Ishikawa (cell line): ENCODE measurements around the gene FGD5.

ENCODE experiments used
- FOXM1 ChIP-seq: IDR thresholded peaks from 2 replicates; pipeline ENCODE4 v1.6.1; 2012; ENCODE audit warnings: low read depth, borderline replicate concordance
- MAX ChIP-seq: IDR thresholded peaks from 2 replicates; pipeline ENCODE4 v1.6.1; 2012
- NFIC ChIP-seq: IDR thresholded peaks from 2 replicates; pipeline ENCODE4 v1.6.1; 2012
- REST ChIP-seq: IDR thresholded peaks from 2 replicates; pipeline ENCODE4 v1.6.1; 2012; ENCODE audit warnings: low read depth, mild to moderate bottlenecking
- TAF1 ChIP-seq: IDR thresholded peaks from 2 replicates; pipeline ENCODE4 v1.6.1; 2012; ENCODE audit warnings: low read depth, mild to moderate bottlenecking
- USF1 ChIP-seq: IDR thresholded peaks from 2 replicates; pipeline ENCODE4 v1.6.1; 2012

GRCh38 chr3:14938954-14939353 is 120.2 kb downstream of the FGD5 start:
- TF ChIP-seq NFIC (no peak), REST (no peak), TAF1 (no peak), FOXM1 (no peak), MAX (no peak), USF1 (no peak)
